GM11168 (cell line): ENCODE data around the gene RHOBTB1.
"Not testable (repeated sequence)": the region's sequence is repeated elsewhere in the genome, so short reads cannot be mapped to it uniquely, and the experiment has no call there.

Source experiments
- in situ Hi-C: fragments of 300-500 bp; cut with MboI; formaldehyde crosslinking; loops from one replicate; pipeline ENCODE4 v1.12.0; 2022; ENCODE audit warnings: low sequenced_read_pairs; ENCODE audit not compliant: unreplicated experiment

The RHOBTB1 gene

DNA sequence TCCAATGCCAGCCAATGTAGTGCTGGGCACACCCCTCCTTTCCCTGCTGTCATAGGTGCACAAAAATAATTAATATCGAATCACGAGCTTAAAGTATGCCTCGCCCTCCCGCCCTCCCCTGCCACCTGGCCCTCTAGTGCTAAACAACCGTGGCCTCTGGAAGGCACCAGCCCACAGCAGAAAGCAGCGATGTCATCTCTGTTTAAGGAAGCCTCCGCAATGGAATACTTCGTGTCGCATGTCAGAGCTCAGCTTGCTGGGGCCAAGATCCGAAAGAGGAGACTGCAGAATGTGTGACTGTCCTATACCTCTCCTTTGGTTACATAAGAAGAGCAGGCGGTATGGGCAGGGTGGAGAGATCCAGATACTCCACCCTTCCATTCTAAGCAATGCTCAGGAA is 71.5 kb downstream of the RHOBTB1 start:
- in situ Hi-C loops: no loop called here

DNA sequence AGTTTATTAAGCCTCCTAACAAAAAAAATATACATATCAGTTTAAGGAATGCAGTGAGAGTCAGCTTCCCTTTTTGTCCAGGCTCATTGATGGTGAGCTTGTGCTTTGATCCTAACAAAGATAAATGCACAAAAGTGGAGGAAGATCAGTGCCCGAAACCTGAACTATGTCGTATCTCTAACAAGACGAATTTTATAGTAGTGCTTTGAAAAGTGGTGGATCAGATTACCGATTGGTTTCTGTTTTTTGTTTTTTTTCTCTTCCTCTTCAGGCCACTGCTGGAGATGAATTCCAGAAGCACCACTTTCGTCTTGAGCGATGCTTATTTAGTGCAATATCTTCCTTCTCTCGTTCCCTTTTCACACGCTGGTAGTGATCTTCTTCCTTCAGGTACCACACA is 72.8 kb downstream of the RHOBTB1 start:
- in situ Hi-C loops: no loop called here

DNA sequence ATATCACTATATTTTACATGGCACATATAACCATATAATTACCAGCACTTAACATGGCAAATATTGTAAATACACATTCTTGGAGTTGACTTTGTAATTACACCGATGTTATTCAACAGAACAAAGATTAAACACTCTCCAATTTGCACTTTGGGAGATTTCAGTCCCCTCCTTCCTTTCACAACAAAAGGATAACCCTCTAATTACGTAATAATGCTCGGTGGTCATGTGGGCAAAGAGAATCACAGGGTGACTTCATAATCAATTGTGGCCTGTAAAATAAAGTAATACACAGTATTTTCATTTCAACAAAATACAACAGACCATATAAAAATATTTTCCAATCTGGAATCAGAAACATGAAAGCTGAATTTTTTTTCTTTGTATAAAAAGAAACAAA is 73.2 kb downstream of the RHOBTB1 start:
- in situ Hi-C loops: no loop called here

DNA sequence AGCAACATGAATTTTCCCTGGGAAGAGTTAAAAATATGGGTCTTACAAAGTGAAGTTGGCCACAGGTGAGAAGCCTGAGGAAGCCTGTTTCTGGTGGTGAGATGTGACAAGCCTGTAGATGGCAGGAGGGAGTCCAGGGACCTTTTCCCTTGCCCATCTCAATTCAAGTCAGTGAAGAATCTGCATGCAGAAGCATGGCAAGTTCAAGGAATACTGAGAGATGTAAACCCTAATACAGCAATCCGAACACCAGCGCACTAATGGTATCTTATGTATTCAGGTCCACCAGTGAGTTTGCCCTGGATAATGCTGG is 73.6 kb downstream of the RHOBTB1 start:
- in situ Hi-C loops: no loop called here

DNA sequence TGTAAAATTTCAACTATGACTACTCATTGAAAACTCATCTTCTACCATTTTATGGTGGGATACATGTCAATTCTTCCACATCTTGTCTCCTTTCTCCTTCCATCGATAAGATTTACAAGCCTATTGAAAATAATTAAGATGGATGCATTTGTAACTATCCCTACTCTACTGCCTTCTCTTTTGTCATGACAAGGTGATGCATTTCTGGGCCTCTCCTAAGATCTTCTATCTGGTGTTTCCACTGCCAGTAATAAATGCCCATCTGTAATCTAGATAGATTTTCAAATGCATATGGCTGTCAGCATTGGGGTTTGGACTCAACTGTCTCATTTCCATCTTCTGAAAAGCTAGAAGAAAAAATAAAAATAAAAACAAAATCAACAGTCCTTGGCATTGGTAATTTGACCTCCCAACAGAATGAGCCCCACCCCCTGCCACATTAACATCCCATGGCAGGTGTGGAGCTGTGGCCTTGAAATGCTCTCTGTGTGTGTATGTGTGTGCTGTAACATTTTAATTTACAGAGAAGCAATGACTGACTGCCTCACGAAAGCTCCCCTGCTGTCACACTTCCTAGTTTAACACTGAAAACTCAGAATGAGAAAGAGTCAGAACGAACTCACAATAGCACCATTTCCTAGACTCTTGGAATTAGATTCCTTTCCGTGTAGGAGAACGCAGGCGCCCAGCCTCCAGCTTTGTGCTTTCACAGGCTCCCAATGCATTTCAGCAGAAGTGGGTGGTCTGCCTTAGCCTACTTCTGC is 74.2 kb downstream of the RHOBTB1 start:
- in situ Hi-C loops: no loop called here

DNA sequence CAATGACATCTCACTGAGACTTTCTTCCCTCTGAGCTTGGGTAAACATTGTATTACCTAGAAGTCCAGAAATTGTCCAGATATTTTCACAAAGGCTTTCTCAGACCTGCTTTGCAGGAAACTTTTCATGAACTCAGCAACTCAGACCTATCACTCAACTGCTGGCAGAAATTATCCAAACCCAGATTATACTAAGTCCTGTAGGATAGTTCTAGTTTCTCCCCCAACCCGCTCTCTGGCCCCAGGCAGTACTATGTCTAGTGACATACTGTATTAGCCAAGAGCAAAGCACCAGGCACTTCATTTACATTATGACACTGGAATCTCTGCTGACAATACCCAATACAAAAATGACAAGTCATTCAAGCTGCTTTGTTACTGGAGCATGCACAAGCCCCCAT is 75.0 kb downstream of the RHOBTB1 start:
- in situ Hi-C loops: no loop called here

DNA sequence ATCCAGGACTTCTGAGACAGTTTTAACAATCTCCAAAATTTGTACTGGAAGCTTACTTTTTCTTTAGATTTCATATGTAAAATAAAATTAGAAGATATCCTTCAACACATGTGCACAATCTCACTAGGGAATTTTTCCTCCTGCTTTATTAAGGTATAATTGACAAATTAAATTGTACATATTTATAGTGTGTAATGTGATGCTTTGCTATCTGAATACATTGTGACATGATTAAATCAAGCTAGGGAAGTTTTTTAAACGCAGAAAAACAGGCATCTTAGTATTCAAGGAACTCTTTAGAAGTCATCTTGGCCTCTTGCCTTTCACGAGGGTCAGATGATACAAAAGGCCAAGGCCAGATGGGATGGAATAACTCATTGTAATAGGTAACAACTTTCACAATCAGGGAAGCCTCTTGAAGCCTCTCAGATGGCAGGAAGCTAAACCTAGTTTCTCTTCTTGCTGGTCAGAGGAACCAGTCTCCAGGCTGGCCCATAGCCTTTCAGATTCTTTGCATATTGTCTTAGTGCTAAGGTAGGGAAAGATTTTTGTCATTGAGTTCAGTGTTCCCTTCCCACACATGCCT is 78.7 kb downstream of the RHOBTB1 start:
- in situ Hi-C loops: no loop called here

DNA sequence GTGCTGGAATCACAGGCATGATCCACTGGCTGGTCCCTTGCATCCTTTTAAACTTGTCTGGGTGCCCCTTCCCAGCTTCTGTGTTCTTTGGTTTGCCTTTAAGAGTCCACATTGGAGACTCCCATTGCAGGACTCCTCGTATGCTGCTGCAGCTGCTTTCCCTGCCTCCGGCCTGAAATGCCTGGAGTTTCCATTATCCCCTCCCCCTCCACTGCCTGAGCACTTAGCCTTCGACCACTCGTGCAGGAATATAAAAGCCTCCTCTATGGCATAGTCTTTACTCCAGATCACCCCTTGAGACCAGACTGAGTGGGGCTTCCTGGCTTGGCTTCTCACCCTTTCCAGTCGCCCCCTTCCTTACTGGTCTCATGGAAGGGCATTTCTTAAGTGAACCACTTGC is 80.2 kb downstream of the RHOBTB1 start:
- in situ Hi-C loops: no loop called here

DNA sequence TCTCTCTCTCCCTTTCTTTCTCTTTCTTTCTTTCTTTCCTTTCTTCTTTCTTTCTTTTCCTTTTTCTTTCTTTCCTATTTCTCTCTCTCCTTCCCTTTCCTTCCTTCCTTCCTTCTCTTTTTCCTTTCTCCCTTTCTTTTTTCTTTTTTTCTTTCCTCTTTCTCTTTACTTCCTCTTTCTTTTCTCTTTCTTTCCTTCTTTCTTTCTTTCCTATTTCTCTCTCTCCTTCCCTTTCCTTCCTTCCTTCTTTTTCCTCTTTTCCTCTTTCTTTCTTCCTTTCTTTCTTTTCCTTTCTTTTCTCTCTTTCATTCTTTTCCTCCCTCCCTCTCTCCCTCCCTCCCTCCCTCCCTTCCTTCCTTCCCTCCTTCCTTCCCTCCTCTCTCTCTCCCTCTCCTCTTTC is 81.5 kb downstream of the RHOBTB1 start:
- in situ Hi-C loops: no loop called here

DNA sequence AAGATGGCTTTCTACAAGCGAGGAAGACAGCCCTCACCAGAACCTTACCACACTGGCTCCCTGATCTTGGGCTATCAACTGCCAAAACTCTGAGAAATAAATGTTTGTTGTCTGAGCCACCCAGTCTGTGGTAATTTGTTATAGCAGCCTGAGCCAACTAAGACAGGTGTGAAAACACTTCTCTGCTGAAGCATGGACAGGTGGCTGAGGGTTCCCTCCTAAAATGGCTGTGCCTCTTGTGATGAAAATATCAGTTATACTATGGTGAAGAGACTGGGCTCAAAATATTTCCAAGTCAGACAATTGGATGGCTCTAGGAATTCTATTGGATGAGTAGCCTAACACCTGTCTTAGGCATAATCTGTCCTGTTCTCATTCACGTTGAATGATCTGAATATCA is 87.6 kb downstream of the RHOBTB1 start:
- in situ Hi-C loops: no loop called here

DNA sequence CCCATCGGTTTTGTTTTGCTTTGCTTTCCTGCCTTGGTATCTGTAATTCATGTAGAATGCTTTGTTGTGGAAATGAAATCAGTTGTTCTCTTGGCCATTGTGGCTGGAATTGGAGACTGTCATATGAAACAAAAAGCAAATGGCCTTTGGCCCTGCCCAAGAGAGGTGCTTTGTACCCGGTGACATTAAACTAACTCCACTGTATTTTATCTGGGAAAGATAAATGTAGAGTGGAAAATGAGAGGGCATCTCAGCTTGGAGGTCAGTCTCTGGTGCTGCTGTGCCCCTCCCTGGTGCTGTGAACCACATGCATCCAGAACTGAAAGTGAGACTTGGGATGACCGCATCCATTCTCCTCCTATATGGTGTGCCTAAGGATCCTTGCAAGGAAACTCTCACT is 90.3 kb downstream of the RHOBTB1 start:
- in situ Hi-C loops: no loop called here

DNA sequence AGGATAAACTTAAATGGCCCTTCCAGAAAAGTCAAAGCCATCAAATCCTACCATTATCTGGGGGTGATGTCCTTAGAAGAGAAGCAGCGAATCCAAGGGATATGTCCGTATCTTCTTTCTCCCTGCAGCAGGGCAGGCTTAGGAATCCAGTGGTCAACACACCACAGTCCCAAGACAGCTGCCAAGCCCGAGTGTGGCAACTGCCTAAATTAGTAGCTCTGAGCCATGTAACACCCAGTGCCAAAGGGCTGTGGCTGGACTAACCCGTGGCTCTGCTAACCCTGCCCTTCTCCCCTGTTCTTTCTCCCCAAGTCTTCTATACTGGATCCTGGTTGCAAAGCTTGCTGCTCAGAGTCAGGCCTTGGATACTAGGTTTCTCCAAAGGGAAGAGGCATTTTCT is 90.9 kb downstream of the RHOBTB1 start:
- in situ Hi-C loops: no loop called here

DNA sequence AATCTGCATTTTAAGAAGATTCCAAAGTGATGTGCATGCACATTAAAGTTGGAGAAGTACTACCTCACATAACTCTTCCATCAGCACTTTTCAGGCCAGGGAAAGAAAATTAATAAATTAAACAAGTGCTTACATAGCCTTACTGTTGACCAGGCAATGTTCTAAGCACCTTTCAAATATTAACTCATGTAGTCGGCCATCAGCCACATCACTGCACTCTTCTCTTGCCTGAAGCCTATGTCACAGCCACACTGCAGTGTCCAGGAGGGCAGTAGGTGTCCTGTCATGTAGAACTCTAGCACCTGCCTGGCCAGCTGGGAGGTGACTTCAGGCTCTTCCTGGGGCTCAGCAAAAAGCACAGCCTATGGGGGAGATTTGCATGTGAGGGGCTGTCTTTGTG is 94.2 kb downstream of the RHOBTB1 start:
- in situ Hi-C loops: no loop called here

DNA sequence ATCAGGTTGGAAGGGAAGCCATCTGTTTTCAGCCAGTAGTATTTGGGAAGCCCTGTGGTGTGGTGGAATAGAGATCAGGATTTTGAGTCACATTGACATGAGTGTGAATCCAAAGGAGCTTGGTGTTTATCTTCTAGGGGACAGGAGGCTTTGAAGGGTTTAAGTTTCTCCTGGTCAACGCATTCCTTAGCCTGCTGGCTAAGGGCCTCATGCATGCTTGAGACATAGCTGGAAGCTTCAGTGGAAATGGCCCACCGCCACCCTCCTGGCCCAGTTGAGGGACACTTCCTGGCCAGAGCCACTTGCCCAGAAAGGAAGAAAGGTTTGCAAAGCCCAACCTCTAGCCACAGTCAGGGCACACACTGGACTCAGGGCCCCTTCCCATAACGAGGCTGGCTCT is 94.8 kb downstream of the RHOBTB1 start:
- in situ Hi-C loops: no loop called here

DNA sequence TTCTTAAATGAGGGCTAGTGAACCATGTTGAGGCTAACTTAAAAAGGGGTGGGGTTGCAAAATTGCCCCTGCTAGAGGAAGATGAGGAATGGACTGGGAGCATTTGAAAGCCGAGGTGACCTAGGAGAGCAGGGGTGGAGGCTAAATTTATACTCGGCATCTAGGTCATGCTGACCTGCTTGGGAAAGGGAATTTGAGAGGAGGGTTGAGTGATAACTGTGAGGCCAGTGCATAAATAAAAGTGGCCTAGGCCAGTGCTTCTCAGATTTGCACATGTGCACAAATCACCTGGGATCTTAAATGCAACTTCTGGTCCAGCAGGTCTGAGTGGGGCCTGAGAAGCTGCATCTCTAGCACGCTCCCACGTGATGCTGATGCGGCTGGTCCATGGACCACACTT is 95.3 kb downstream of the RHOBTB1 start:
- in situ Hi-C loops: no loop called here

DNA sequence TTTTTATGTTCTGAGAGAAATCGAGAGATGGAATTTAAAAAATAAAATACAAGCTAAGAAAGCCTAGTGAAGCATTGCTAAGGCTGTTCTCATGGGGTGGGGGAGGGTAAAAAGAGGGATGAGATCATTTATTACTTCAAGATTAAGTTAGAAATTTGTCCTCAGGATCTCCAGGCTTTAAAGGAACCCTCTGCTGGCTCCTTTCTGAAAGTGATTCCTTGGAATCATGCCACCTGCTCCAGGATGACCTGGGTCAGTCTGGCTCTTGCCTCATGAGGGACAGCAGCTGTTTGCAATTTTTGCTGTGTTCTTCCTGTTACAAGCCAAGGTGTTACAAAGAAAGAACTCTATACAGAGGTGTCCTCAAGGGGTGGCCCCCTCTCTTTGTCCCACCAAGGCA is 95.9 kb downstream of the RHOBTB1 start:
- in situ Hi-C loops: no loop called here

DNA sequence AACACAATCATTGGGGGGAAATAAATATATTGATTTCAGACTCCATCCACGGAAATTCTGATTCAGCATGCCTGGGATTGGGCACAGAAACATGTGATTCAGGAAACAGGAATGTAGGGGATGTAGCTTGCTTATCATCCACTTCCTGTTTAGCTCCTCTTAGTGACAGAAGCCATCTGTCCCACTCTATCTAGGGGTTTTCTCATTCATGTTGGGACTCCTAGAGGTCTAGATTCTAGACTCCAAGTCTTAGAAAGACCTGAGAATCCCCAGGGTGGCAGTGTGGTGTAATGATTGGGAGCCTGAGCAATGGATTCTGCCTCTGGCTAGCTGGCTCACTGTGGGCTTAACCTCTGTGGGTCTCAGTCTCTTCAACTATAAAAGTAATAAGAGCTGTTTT is 97.8 kb downstream of the RHOBTB1 start:
- in situ Hi-C loops: no loop called here

DNA sequence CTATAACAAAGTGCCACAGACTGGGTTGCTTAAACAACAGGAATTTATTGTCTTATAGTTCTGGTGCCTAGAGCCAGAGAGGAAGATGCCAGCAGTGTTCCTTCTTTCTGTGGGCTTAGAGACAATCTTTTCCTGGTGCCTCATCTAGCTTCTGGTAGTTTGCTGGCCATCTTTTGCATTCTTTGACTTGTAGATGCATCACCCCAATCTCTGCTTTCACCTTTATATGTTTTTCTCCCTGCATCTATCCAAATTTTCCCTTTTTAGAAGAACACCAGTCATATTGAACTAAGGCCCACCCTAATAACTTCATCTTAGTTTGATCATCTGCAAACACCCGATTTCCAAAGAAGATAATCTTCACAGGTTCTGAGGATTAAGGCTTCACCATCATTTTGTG is 98.9 kb downstream of the RHOBTB1 start:
- in situ Hi-C loops: no loop called here

DNA sequence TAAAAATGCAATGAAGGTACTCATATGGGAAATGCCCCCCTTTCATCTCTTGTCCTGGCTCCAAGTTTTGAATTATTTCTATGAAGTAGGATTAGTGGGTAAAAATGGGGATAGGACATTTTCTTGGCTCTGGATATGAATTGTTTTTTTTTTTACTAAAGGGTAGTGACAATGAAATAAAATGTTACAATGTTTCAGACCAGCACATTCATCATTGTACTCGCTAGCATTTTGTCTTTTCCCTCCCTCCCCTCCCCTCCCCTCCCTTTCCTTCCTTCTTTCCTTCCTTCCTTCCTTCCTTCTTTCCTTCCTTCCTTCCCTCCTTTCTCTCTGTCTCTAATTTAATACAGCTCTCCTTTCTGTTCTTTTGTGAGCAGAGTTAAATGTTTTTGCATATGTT is 101.3 kb downstream of the RHOBTB1 start:
- in situ Hi-C loops: no loop called here

DNA sequence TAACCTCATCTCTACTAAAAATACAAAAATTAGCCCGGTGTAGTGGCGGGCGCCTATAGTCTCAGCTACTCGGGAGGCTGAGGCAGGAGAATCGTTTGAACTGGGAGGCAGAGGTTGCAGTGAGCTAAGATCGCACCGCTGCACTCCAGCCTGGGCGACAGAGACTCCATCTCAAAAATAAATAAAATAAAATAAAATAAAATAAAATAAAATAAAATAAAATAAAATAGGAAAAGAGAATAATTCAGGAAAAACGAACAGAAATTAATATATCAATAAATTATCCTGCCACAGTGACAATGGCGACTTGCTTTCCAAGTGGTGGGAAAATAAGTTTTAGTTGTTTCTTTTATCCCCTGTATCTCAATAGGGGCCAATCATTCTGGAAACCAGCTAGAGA is 102.8 kb downstream of the RHOBTB1 start:
- in situ Hi-C loops: not testable (repeated sequence)

DNA sequence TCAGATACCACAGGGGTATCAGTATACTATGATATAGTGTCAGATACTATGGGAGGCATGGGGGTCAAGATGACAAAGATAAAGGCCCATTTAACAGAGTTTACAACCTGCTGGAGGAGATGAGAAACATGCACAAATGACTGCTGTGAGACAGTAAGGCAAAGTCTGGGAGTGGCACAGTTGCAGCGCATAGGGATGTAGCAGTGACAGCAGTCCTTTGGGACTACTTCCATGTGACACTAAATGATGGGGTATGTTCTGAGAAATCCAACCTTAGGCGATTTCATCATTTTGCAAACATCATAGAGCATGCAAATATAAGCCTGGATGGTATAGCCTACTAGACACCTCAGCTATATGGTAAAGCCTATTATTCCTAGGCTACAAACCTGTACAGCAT is 108.9 kb downstream of the RHOBTB1 start:
- in situ Hi-C loops: no loop called here

DNA sequence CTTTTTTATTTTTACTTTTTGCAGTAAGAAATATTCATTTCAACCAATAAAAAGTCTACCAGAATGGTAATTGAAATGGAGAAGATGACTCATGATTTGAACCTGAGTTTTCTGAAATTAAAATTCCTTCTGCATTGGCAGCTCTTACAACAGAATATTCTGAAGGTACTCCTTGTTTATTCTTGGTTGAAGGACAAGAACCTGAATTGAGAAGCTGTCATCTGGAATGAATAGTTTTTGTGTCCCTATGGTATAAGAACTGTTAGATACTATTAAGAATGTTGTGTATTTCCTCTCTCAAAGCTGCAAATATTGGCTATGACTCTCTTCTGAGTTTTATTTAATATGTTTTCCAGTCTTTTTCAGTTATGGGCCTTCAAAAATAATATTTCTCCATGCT is 109.6 kb downstream of the RHOBTB1 start:
- in situ Hi-C loops: no loop called here
